ENCODE measurements around the gene OR51G2.

DNA sequence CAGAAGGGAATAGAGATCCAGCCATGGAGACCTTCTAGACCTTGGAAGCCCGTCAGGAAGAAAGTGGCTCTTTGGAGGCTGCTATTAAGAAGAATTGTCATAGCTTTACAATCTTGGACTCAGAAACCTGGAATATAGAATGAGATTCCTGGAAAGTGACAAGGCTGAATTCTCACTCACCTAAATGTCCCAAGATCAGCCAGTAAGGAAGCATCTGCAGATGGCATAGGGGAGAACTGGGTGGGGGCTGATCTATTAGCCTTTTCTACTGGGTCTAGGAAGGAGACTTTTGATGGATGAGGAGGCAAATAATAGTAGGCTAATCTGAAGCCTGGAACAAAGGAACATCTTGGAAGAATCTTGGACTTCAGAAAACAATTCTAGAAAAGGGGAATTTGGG is 5.1 kb upstream of the OR51G2 start, which contains the start of gene OR51G1:
- TF ChIP-seq EP300 (IDR thresholded peaks at IDR 0.05): no peak
- TF ChIP-seq, protein P1, sequence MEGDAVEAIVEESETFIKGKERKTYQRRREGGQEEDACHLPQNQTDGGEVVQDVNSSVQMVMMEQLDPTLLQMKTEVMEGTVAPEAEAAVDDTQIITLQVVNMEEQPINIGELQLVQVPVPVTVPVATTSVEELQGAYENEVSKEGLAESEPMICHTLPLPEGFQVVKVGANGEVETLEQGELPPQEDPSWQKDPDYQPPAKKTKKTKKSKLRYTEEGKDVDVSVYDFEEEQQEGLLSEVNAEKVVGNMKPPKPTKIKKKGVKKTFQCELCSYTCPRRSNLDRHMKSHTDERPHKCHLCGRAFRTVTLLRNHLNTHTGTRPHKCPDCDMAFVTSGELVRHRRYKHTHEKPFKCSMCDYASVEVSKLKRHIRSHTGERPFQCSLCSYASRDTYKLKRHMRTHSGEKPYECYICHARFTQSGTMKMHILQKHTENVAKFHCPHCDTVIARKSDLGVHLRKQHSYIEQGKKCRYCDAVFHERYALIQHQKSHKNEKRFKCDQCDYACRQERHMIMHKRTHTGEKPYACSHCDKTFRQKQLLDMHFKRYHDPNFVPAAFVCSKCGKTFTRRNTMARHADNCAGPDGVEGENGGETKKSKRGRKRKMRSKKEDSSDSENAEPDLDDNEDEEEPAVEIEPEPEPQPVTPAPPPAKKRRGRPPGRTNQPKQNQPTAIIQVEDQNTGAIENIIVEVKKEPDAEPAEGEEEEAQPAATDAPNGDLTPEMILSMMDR (IDR thresholded peaks at IDR 0.05): no peak
- TF ChIP-seq POLR2A (IDR thresholded peaks at IDR 0.05; ENCODE audit: low read depth): no peak
- no peak for TF ChIP-seq POLR2AphosphoS5 (IDR thresholded peaks at IDR 0.05)

Measured in esophagus muscularis mucosa (tissue), 4 donors.